Neuronal stem cell (in vitro differentiated cells): ENCODE data around the gene KCNAB2.

Source experiments
- DNase-seq: peaks from one replicate; pipeline ENCODE4 v3.0.0-alpha.2; 2013; ENCODE audit warnings: low spot score
- H2AFZ ChIP-seq: one replicate; pipeline ENCODE4 v1.6.1; 2013; ENCODE audit warnings: mild to moderate bottlenecking, low read length, inconsistent platforms
- H2AK5ac ChIP-seq: 2 replicates; pipeline ENCODE4 v1.6.1; 2013; ENCODE audit warnings: low read depth, mild to moderate bottlenecking, inconsistent platforms, low read length, moderate library complexity, mixed read lengths
- H2BK120ac ChIP-seq: 2 replicates; pipeline ENCODE4 v1.6.1; 2013; ENCODE audit warnings: low read depth, mild to moderate bottlenecking, inconsistent platforms, low read length, moderate library complexity, mixed read lengths
- H2BK12ac ChIP-seq: one replicate; pipeline ENCODE4 v1.6.1; 2013; ENCODE audit warnings: low read length, inconsistent platforms
- H2BK15ac ChIP-seq: 2 replicates; pipeline ENCODE4 v1.6.1; 2013; ENCODE audit warnings: mild to moderate bottlenecking, low read length, inconsistent platforms, mixed read lengths
- H2BK5ac ChIP-seq: one replicate; pipeline ENCODE4 v1.6.1; 2013; ENCODE audit warnings: inconsistent platforms, mild to moderate bottlenecking, low read length, moderate library complexity
- H3K14ac ChIP-seq: one replicate; pipeline ENCODE4 v1.6.1; 2013; ENCODE audit warnings: low read length, inconsistent platforms
- H3K18ac ChIP-seq: 2 replicates; pipeline ENCODE4 v1.6.1; 2013; ENCODE audit warnings: low read length, inconsistent platforms
- H3K23ac ChIP-seq: 2 replicates; pipeline ENCODE4 v1.6.1; 2013; ENCODE audit warnings: low read depth, mild to moderate bottlenecking, mixed read lengths, low read length, inconsistent platforms; ENCODE audit not compliant: poor library complexity
- H3K27ac ChIP-seq: replicated peaks from 3 replicates; pipeline ENCODE4 v1.5.1; 2013; ENCODE audit warnings: low read length, inconsistent platforms
- H3K27me3 ChIP-seq, 3 experiments: 2 replicates each; pipeline ENCODE4 v1.6.1; 2013; ENCODE audit warnings: low read length in 3 of 3, mild to moderate bottlenecking in 2 of 3, inconsistent platforms in 1 of 3, low read depth in 1 of 3, mixed read lengths in 1 of 3, moderate library complexity in 1 of 3; ENCODE audit not compliant: control insufficient read depth in 3 of 3, insufficient read depth in 3 of 3
- H3K36me3 ChIP-seq, 2 donors: replicated peaks in 1 of 2; 2 replicates each; pipeline ENCODE4 v1.6.1; 2013; ENCODE audit warnings: low read length in 2 of 2; ENCODE audit not compliant: control insufficient read depth in 2 of 2, insufficient read depth in 2 of 2
- H3K4ac ChIP-seq: 2 replicates; pipeline ENCODE4 v1.6.1; 2013; ENCODE audit warnings: inconsistent platforms, mild to moderate bottlenecking, low read length, moderate library complexity
- H3K4me1 ChIP-seq, 2 donors: 1 replicate in 1 of 2; 2 replicates in 1 of 2; pipeline ENCODE4 v1.6.1; 2013; ENCODE audit warnings: low read length in 2 of 2, low read depth in 1 of 2; ENCODE audit not compliant: control insufficient read depth in 2 of 2, insufficient read depth in 1 of 2
- H3K4me2 ChIP-seq: one replicate; pipeline ENCODE4 v1.6.1; 2013; ENCODE audit warnings: mild to moderate bottlenecking, low read length, inconsistent platforms; ENCODE audit not compliant: insufficient read depth, poor library complexity, severe bottlenecking
- H3K4me3 ChIP-seq, 2 donors: 2 replicates each; pipeline ENCODE4 v1.5.1; 2013; ENCODE audit warnings: low read length in 2 of 2, mild to moderate bottlenecking in 2 of 2, inconsistent platforms in 1 of 2, moderate library complexity in 1 of 2
- H3K79me1 ChIP-seq: one replicate; pipeline ENCODE4 v1.6.1; 2013; ENCODE audit warnings: low read depth, mild to moderate bottlenecking, inconsistent platforms, low read length, moderate library complexity
- H3K9ac ChIP-seq: one replicate; pipeline ENCODE4 v1.6.1; 2013; ENCODE audit warnings: mild to moderate bottlenecking, low read depth, low read length, inconsistent platforms; ENCODE audit not compliant: poor library complexity
- H3K9me3 ChIP-seq, 2 donors: replicated peaks in 1 of 2; 2 replicates each; pipeline versions ENCODE3 to v1.6.1; 2013; ENCODE audit warnings: low read length in 2 of 2, mild to moderate bottlenecking in 2 of 2, inconsistent platforms in 1 of 2, low read depth in 1 of 2, mixed read lengths in 1 of 2, moderate library complexity in 1 of 2; ENCODE audit not compliant: control insufficient read depth in 2 of 2, insufficient read depth in 1 of 2
- H4K8ac ChIP-seq: one replicate; pipeline ENCODE4 v1.6.1; 2013; ENCODE audit warnings: low read depth, mild to moderate bottlenecking, inconsistent platforms, low read length, moderate library complexity
- H4K91ac ChIP-seq: one replicate; pipeline ENCODE4 v1.6.1; 2013; ENCODE audit warnings: low read length, low read depth, mild to moderate bottlenecking, inconsistent platforms; ENCODE audit not compliant: poor library complexity
- WGBS, 2 donors: extraction: QIAGEN DNeasy Blood & Tissue Kit; methylation state at CpG; one replicate each; pipeline ENCODE4 v1.1.7; 2013; ENCODE audit warnings: missing lambda C conversion rate in 2 of 2, mixed read lengths in 1 of 2; ENCODE audit not compliant: insufficient read length in 2 of 2, insufficient replicate concordance in 1 of 2; ENCODE audit errors: extremely low coverage in 2 of 2; 5-methylcytosine and 5-hydroxymethylcytosine counted together

Gene KCNAB2

DNA sequence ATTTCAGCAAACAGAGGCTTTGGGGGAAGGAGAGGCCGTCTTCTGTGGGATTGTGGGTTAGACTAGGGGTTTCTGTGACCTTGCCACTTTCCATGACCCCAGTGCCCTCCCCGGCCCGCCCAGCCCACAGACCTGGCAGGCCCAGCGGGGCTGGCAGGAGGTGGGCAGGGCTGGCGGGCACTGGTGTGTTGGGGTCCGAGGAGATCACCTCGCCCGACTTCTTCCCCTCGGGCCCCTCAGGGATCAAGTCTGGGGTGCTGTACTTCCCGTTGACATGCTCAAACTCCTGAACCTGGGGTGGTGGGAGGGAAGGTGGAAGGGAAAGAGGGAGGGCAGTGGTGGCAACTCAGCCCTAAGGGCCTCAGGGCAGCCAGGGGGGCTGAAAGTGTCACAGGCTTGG is 78.1 kb downstream of the KCNAB2 start:
- Histone ChIP-seq H2AFZ (no peak overlapping the region), H3K9ac (no peak overlapping the region), H3K79me1 (no peaks in the 10 kb centered on the region), H4K91ac (no peak overlapping the region), H2BK15ac (no peak overlapping the region), H3K9me3 (peaks cover 0 to 3% of the 10 kb centered on the region in 2 donors), H3K4me1 (peaks cover 0 to 8% of the 10 kb centered on the region in 2 donors), H2BK120ac (no peak overlapping the region), H3K27ac (no peak overlapping the region), H3K18ac (no peak overlapping the region), H3K27me3 (peaks cover 0 to 18% (median 1%) of the 10 kb centered on the region in 3 experiments), H2AK5ac (no peak overlapping the region), H3K14ac (no peak overlapping the region), H3K23ac (no peak overlapping the region), H4K8ac (no peak overlapping the region), H3K4me2 (no peak overlapping the region), H2BK5ac (no peak overlapping the region), H3K4me3 (no peak overlapping the region), H3K4ac (no peak overlapping the region), H2BK12ac (no peak overlapping the region), H3K36me3 (no peaks in the 10 kb centered on the region)
- no CpG with 5 or more reads among the region's 10 CpGs for WGBS, 2 donors
- DNase-seq: no peak

DNA sequence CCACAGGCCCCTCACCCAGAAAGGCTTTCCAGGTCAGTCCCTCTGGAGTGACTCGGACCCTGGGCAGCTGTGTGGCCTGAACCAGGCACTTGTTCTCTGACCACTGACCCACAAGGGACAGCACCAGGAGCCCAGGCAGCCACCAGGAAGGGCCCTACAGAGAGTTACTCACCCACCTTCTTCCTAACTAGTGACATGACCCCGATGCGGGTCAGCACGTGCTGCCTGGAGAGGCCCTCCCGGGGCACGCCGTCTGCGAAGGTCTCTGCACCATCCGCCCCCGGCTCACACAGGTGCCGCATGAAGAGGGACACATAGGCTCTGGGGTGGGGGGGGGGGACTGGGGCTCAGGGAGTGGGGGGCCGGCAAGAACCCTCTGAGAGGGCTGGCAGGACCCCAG is 78.7 kb downstream of the KCNAB2 start:
- WGBS, 2 donors: no CpG with 5 or more reads among the region's 12 CpGs

DNA sequence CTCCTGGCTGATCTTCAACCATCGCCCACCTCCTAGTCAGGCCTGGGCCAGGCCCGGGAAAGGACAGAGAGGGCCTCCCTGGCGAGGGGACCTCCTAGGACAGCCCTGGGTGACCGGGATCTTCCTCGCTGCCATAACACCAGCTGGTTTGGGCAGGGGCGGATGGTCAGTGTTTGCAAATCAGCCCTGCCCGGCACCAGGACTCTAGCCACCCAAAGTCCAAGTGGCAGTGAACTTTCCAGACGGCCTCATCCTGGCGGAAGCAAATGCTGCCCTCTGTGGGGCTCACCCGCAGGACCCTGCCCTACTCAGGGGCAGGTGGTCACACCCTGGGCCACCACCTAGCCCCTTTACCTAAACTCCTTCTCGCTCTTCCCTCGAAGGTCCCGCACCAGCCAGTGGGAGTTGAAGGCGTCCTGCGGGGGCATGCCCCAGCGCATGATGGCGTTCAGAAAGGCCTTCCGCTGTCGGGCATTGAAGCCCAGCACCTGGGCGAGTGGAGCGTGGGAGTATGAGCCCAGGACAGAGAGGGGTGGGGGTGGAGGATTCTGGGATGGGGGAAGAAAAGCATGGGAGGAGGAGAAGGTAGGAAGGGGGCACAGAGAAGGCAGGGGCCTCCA is 79.2 kb downstream of the KCNAB2 start:
- Histone ChIP-seq H4K8ac (no peak overlapping the region), H3K27me3 (peaks cover 0 to 18% (median 1%) of the 10 kb centered on the region in 3 experiments), H4K91ac (no peak overlapping the region), H2AFZ (no peak overlapping the region), H3K4me1 (peaks cover 0 to 8% of the 10 kb centered on the region in 2 donors), H3K27ac (no peak overlapping the region), H3K4ac (no peak overlapping the region), H2BK5ac (no peak overlapping the region), H2BK15ac (peak overlapping the region; percentile 55), H3K14ac (no peak overlapping the region), H3K9me3 (peaks cover 0 to 3% of the 10 kb centered on the region in 2 donors), H3K4me3 (no peak overlapping the region), H3K18ac (peak overlapping the region; percentile 71), H3K9ac (peak overlapping the region; percentile 21), H3K4me2 (no peak overlapping the region), H2AK5ac (peak overlapping the region; percentile 84), H2BK120ac (no peak overlapping the region), H3K36me3 (no peaks in the 10 kb centered on the region), H3K79me1 (no peaks in the 10 kb centered on the region), H2BK12ac (no peak overlapping the region), H3K23ac (peak overlapping the region; percentile 73)
- no peak for DNase-seq
- WGBS, 2 donors: no CpG with 5 or more reads among the region's 21 CpGs

More for the DNA sequence above, 78.7 kb downstream of the KCNAB2 start:
- Histone ChIP-seq H3K79me1 (no peaks in the 10 kb centered on the region), H3K18ac (peak overlapping the region; percentile 71), H3K36me3 (no peaks in the 10 kb centered on the region), H3K4ac (no peak overlapping the region), H2AK5ac (no peak overlapping the region), H4K8ac (no peak overlapping the region), H2BK120ac (no peak overlapping the region), H3K9ac (peak overlapping the region; percentile 21), H4K91ac (no peak overlapping the region), H3K4me1 (peaks cover 0 to 8% of the 10 kb centered on the region in 2 donors), H2AFZ (no peak overlapping the region), H3K27me3 (peaks cover 0 to 18% (median 1%) of the 10 kb centered on the region in 3 experiments), H3K4me2 (no peak overlapping the region), H2BK5ac (no peak overlapping the region), H3K27ac (no peak overlapping the region), H3K23ac (no peak overlapping the region), H2BK12ac (no peak overlapping the region), H2BK15ac (peak overlapping the region; percentile 55), H3K14ac (no peak overlapping the region), H3K4me3 (no peak overlapping the region), H3K9me3 (peaks cover 0 to 3% of the 10 kb centered on the region in 2 donors)
- no peak for DNase-seq

DNA sequence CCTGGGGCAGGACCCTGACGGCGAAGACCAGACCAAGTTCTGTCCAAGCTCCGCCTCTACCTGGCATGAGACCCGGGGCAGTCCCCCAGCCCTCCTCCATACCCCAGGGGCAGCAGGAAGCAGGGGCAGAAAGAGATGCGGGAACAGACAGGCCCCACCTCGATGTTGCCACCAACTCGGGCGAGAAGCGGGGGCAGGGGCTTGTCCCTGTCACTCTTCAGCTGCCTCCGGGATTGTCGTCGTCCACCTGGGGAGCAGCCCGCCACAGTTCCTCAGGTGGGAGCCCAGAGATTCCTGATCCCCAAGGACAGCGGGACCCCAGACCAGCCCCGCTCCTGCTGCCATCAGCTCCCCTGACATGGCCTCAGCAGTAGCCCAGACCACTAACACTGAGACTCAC is 79.7 kb downstream of the KCNAB2 start:
- H3K27me3 ChIP-seq: peaks cover 0 to 18% (median 1%) of the 10 kb centered on the region in 3 experiments
- no peak overlapping the region for H3K27ac ChIP-seq
- H3K4me2 ChIP-seq: no peak overlapping the region
- no peak overlapping the region for H3K9ac ChIP-seq
- peak overlapping the region; percentile 48 for H3K18ac ChIP-seq
- H3K4me3 ChIP-seq: no peak overlapping the region
- no peak overlapping the region for H2BK120ac ChIP-seq
- peak overlapping the region; percentile 73 for H3K23ac ChIP-seq
- no peaks in the 10 kb centered on the region for H3K79me1 ChIP-seq
- no peak overlapping the region for H2BK12ac ChIP-seq
- no CpG with 5 or more reads among the region's 15 CpGs for WGBS, 2 donors
- H3K4ac ChIP-seq: no peak overlapping the region
- H3K4me1 ChIP-seq: peaks cover 0 to 8% of the 10 kb centered on the region in 2 donors
- no peak overlapping the region for H4K8ac ChIP-seq
- no peak overlapping the region for H3K14ac ChIP-seq
- H4K91ac ChIP-seq: no peak overlapping the region
- no peak for DNase-seq
- no peak overlapping the region for H2BK5ac ChIP-seq
- H2AFZ ChIP-seq: no peak overlapping the region
- H2AK5ac ChIP-seq: peak overlapping the region; percentile 84
- no peaks in the 10 kb centered on the region for H3K36me3 ChIP-seq
- peaks cover 0 to 3% of the 10 kb centered on the region in 2 donors for H3K9me3 ChIP-seq
- no peak overlapping the region for H2BK15ac ChIP-seq
